K562 (cell line): ENCODE measurements around the gene NDUFB10. TPM values are rescaled to one million over a fixed set of nuclear protein-coding genes. Genes with fewer than 3 reads are reported as not detected.

ENCODE experiments used
- EHMT2 ChIP-seq: fragments of 450-650 bp; IDR thresholded peaks from 2 replicates; pipeline ENCODE4 v1.6.1; 2018; ENCODE audit warnings: antibody characterized with exemption
- FOXM1 ChIP-seq, 2 experiments: fragments of 450-650 bp in 1 of 2; sonication (generic) in 1 of 2; formaldehyde crosslinking in 1 of 2; IDR thresholded peaks; 2 replicates each; pipeline versions ENCODE4 v1.6.1 to v1.9.0; 2017 to 2022; ENCODE audit warnings: low read depth in 2 of 2, mild to moderate bottlenecking in 2 of 2, missing genetic modification reagents in 1 of 2, moderate library complexity in 1 of 2
- GABPB1 ChIP-seq: sonication (generic); formaldehyde crosslinking; IDR thresholded peaks from 2 replicates; pipeline ENCODE4 v1.8.0; 2022; ENCODE audit warnings: mild to moderate bottlenecking, missing genetic modification reagents
- MTA1 ChIP-seq: fragments of 450-650 bp; IDR thresholded peaks from 2 replicates; pipeline ENCODE4 v1.6.1; 2017; ENCODE audit warnings: borderline replicate concordance
- NFE2L1 ChIP-seq: fragments of 450-650 bp; IDR thresholded peaks from 2 replicates; pipeline ENCODE4 v1.6.1; 2016; ENCODE audit warnings: missing genetic modification characterization, low read depth, mild to moderate bottlenecking, missing compliant biosample characterization, moderate library complexity, borderline replicate concordance
- NR2C1 ChIP-seq, 2 experiments: fragments of 450-650 bp; IDR thresholded peaks; 2 replicates each; pipeline ENCODE4 v1.6.1; 2017; ENCODE audit warnings: mild to moderate bottlenecking in 2 of 2, antibody characterized with exemption in 1 of 2, inconsistent platforms in 1 of 2, missing compliant biosample characterization in 1 of 2, missing genetic modification characterization in 1 of 2
- POLR2AphosphoS5 ChIP-seq: IDR thresholded peaks from 2 replicates; pipeline ENCODE4 v1.6.1; 2011; ENCODE audit warnings: mild to moderate bottlenecking, low read depth, low read length, moderate library complexity; ENCODE audit not compliant: control insufficient read depth, insufficient read depth
- PTTG1 ChIP-seq: fragments of 450-650 bp; IDR thresholded peaks from 2 replicates; pipeline ENCODE4 v1.6.1; 2016; ENCODE audit warnings: low read depth, mild to moderate bottlenecking, missing genetic modification characterization, missing compliant biosample characterization
- SAP30 ChIP-seq: fragments of 200-600 bp; sonication (generic); IDR thresholded peaks from 2 replicates; pipeline ENCODE4 v1.6.1; 2012; ENCODE audit warnings: borderline replicate concordance, low read depth, mild to moderate bottlenecking, moderate library complexity, low read length, control low read depth, inconsistent platforms; ENCODE audit not compliant: insufficient read depth, poor library complexity, severe bottlenecking
- ZFX ChIP-seq: sonication (generic); formaldehyde crosslinking; IDR thresholded peaks from 2 replicates; pipeline ENCODE4 v1.8.0; 2022; ENCODE audit warnings: mild to moderate bottlenecking, missing genetic modification reagents, moderate library complexity
- ZNF354B ChIP-seq: fragments of 250-450 bp; sonication (Bioruptor Pico); IDR thresholded peaks from 2 replicates; pipeline ENCODE4 v1.4.0; 2020
- polyA plus RNA-seq, 8 experiments: library from polyadenylated mRNA; depleted of rRNA in 4 of 8; stranded (reverse) in 5 of 8; unstranded in 3 of 8; fragments of >200 nt; fragmentation: Nextera tagmentation in 2 of 8; fragmentation: Illumina TruSeq in 1 of 8; extraction: Ambion mirVana in 2 of 8; extraction: Trizol in 1 of 8; gene quantifications; 2 replicates each; pipeline versions ENCODE4 v1.2.1 to v1.2.3, GENCODE V29; 2011 to 2014; ENCODE audit warnings: inconsistent platforms in 1 of 8, missing spikeins in 1 of 8
- total RNA-seq, 7 experiments: library from RNA; depleted of rRNA in 6 of 7; stranded (reverse); fragments of >200 nt in 6 of 7; fragmentation: Illumina TruSeq in 2 of 7; extraction: Trizol in 2 of 7; gene quantifications; 2 replicates each; pipeline versions ENCODE4 v1.2.1 to v1.2.3, GENCODE V29; 2011 to 2021; ENCODE audit warnings: low replicate concordance in 1 of 7
- TF ChIP-seq, protein P1 (sequence below): sonication (generic); formaldehyde crosslinking; IDR thresholded peaks from 2 replicates; pipeline ENCODE4 v1.8.0; 2023; ENCODE audit warnings: mild to moderate bottlenecking, missing genetic modification reagents
- TF ChIP-seq, protein P2 (sequence below): fragments of 200-400 bp; formaldehyde crosslinking; IDR thresholded peaks from 2 replicates; pipeline ENCODE4 v1.6.1; 2017; ENCODE audit warnings: mild to moderate bottlenecking, low read depth, low read length, moderate library complexity
- TF ChIP-seq, protein P3 (sequence below): sonication (generic); formaldehyde crosslinking; IDR thresholded peaks from 2 replicates; pipeline ENCODE4 v1.8.1; 2023; ENCODE audit warnings: mild to moderate bottlenecking, missing genetic modification reagents
- TF ChIP-seq, protein P4 (sequence below): sonication (generic); formaldehyde crosslinking; IDR thresholded peaks from 2 replicates; pipeline ENCODE4 v1.8.0; 2022; ENCODE audit warnings: mild to moderate bottlenecking, low read depth, missing genetic modification reagents
- TF ChIP-seq, protein P5 (sequence below): fragments of 450-650 bp; conservative IDR thresholded peaks from 2 replicates; pipeline ENCODE4 v1.6.1; 2016; ENCODE audit warnings: missing genetic modification characterization, low read depth, mild to moderate bottlenecking, control low read depth, missing compliant biosample characterization

NDUFB10 gene
- total and polyA plus RNA-seq, 9 of the 15 experiments (the other 6 are each of a cell fraction or from before 2014, with no cell fraction given), result 69.3 to 527 (median 161) TPM

DNA sequence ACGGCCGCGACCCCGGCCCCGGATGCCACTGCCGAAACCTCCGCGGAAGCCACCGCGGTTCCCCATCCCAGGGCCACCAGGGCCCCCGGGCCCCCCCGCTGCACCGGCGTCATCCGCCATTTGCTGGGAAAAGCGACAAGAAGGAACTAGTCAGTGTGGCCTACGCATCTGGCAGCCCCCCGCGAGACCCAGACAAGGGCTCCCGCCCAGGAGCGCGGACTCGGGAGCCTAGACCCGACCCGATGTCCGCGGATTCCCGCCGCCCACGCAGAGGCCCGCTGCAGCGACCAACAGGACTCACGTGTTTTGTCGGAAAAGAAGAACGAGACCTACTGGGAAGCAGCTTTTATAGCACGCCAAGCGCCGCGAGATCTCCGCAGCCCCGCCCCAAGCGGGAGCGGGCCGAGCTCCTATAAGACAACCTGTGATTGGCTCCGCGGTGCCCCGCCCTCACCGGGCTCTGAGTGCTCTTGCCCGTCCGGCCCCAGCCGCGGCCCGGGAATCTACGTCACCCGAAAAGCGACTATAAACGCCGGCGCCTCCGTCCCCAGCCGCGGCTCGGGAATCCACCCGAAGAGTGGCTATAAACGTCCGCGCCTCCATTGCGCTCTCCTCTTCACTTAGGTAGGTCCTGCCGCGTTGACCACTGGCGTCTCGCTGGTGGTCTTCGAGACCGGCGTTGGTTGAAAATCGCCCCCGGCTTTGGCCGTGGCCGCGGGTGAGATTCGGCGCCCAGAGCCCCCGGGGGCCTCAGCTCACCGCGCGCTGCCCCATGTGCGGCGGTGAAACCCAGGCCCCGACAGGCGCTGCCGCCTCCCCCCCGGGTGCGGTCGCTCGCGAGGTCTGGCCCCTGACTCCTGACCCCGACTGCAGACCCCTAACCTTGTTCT, 5.4 kb downstream of the NDUFB10 start, which contains the start of gene RPS2 (continued):
- TF ChIP-seq, protein P1, sequence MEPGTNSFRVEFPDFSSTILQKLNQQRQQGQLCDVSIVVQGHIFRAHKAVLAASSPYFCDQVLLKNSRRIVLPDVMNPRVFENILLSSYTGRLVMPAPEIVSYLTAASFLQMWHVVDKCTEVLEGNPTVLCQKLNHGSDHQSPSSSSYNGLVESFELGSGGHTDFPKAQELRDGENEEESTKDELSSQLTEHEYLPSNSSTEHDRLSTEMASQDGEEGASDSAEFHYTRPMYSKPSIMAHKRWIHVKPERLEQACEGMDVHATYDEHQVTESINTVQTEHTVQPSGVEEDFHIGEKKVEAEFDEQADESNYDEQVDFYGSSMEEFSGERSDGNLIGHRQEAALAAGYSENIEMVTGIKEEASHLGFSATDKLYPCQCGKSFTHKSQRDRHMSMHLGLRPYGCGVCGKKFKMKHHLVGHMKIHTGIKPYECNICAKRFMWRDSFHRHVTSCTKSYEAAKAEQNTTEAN (CRISPR knock-in tag), result no peak
- TF ChIP-seq, protein P2, sequence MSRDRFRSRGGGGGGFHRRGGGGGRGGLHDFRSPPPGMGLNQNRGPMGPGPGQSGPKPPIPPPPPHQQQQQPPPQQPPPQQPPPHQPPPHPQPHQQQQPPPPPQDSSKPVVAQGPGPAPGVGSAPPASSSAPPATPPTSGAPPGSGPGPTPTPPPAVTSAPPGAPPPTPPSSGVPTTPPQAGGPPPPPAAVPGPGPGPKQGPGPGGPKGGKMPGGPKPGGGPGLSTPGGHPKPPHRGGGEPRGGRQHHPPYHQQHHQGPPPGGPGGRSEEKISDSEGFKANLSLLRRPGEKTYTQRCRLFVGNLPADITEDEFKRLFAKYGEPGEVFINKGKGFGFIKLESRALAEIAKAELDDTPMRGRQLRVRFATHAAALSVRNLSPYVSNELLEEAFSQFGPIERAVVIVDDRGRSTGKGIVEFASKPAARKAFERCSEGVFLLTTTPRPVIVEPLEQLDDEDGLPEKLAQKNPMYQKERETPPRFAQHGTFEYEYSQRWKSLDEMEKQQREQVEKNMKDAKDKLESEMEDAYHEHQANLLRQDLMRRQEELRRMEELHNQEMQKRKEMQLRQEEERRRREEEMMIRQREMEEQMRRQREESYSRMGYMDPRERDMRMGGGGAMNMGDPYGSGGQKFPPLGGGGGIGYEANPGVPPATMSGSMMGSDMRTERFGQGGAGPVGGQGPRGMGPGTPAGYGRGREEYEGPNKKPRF, result no peak
- no peak for TF ChIP-seq EHMT2
- peak; percentile 98 for TF ChIP-seq POLR2AphosphoS5
- TF ChIP-seq FOXM1 (IDR thresholded peaks at IDR 0.05; ENCODE audit: low read depth), result no peak; the same call in 1 of the 2 replicates
- no peak; the same call in 1 of the 2 replicates for TF ChIP-seq FOXM1 (CRISPR knock-in tag; IDR thresholded peaks at IDR 0.05; ENCODE audit: low read depth)
- peak; percentile 67; the same call in 1 of the 2 replicates for TF ChIP-seq GABPB1 (CRISPR knock-in tag)
- TF ChIP-seq ZNF354B (CRISPR knock-in tag), result no peak
- TF ChIP-seq NFE2L1 (tag), result no peak
- TF ChIP-seq, protein P3, sequence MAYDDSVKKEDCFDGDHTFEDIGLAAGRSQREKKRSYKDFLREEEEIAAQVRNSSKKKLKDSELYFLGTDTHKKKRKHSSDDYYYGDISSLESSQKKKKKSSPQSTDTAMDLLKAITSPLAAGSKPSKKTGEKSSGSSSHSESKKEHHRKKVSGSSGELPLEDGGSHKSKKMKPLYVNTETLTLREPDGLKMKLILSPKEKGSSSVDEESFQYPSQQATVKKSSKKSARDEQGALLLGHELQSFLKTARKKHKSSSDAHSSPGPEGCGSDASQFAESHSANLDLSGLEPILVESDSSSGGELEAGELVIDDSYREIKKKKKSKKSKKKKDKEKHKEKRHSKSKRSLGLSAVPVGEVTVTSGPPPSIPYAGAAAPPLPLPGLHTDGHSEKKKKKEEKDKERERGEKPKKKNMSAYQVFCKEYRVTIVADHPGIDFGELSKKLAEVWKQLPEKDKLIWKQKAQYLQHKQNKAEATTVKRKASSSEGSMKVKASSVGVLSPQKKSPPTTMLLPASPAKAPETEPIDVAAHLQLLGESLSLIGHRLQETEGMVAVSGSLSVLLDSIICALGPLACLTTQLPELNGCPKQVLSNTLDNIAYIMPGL, result peak; percentile 9
- no peak for TF ChIP-seq SAP30
- TF ChIP-seq, protein P4, sequence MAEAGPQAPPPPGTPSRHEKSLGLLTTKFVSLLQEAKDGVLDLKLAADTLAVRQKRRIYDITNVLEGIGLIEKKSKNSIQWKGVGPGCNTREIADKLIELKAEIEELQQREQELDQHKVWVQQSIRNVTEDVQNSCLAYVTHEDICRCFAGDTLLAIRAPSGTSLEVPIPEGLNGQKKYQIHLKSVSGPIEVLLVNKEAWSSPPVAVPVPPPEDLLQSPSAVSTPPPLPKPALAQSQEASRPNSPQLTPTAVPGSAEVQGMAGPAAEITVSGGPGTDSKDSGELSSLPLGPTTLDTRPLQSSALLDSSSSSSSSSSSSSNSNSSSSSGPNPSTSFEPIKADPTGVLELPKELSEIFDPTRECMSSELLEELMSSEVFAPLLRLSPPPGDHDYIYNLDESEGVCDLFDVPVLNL, result no peak
- TF ChIP-seq, protein P5, sequence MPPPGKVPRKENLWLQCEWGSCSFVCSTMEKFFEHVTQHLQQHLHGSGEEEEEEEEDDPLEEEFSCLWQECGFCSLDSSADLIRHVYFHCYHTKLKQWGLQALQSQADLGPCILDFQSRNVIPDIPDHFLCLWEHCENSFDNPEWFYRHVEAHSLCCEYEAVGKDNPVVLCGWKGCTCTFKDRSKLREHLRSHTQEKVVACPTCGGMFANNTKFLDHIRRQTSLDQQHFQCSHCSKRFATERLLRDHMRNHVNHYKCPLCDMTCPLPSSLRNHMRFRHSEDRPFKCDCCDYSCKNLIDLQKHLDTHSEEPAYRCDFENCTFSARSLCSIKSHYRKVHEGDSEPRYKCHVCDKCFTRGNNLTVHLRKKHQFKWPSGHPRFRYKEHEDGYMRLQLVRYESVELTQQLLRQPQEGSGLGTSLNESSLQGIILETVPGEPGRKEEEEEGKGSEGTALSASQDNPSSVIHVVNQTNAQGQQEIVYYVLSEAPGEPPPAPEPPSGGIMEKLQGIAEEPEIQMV (tag), result no peak
- TF ChIP-seq ZFX, result peak; percentile 96
- no peak for TF ChIP-seq PTTG1 (tag)
- TF ChIP-seq NR2C1 (IDR thresholded peaks at IDR 0.05), result no peak
- 0 out of 2 replicates have a peak, but pooled peaks have one; percentile 35 for TF ChIP-seq NR2C1 (tag; IDR thresholded peaks at IDR 0.05)
- peak; percentile 98 for TF ChIP-seq MTA1
